OCI-LY1 (cell line): ENCODE results near the gene AASDH.

ENCODE experiments used
- CTCF ChIP-seq: fragments of 200-600 bp; sonication (generic), shearing (Covaris generic); IDR thresholded peaks from 2 replicates; pipeline ENCODE4 v1.5.1; 2017; ENCODE audit warnings: mild to moderate bottlenecking, antibody characterized with exemption, low read length, moderate library complexity, mixed read lengths
- EZH2 ChIP-seq: fragments of 200-600 bp; sonication (generic), shearing (Covaris generic); IDR thresholded peaks from 2 replicates; pipeline ENCODE4 v1.8.0; 2017; ENCODE audit warnings: borderline replicate concordance, mixed run types, mild to moderate bottlenecking, antibody characterized with exemption, low read length, moderate library complexity, mixed read lengths

- TF ChIP-seq CTCF (no peak), EZH2 (no peak)
These were observed 48.0 kb upstream of the AASDH start, which contains the start of gene PPAT for GRCh38 chr4:56435140-56435926.
